ENCODE measurements around the gene EIF4E1B.

Gene EIF4E1B

DNA sequence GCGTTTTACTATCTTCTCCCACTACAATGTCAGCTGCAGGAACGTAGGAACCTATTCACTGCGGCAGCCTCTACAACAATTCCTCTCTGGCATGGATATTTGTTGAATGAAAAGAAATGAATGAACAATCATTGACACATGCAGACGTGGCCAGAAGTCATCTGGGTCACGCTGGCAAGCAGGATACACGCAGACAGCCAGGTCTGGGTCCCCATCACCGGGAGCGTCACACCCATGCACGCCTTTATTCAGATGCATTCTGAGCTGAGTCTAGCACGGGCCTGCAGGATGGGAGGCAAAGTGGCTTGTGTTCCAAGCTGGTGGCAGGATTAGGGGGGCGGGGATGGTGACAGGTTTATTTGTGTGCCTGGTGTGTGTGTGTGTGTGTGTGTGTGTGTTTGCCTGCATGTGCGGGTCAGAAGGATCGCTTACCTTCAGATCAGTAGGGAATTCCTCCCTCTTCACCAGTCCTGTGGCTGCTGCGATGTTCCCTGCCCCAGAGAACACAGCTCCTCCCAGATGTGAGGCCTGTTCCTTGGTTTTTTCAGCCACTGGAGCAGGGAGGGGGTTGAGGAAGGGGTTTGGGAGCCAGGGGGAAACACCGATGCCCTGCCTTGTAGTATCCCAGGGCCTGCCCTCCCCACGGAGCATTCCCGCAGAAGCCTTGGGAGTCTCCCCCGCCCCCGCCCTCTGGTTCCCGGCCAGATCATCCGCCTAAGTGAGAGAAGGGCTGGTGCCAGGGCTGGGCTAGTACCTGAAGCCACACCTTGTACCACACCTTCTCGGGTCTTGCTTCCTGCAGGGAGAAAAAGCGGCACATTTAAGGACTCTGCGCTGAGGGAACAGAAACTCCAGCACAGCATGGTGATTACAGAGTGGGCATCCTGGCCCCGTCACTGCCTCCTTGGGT lies 4.3 kb upstream of the EIF4E1B start:
- DNase-seq: no peak

DNA sequence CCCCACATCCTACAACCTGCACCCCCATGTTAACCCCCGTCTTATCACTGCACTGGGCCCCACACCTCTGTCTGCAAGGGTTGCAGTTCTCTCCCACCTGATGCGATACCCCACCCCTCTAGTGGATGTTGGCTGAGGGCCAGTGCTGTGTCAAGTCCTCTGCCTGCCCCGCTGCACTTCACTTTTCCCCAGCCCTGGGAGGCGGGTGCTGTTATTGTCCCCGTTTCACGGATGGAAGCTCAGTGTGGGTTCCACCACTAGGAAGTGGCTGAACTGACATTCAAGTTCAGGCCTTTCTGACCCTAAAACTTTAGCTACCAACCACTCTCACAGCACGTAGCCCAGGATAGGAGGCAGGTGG lies 3.6 kb upstream of the EIF4E1B start:
- no peak for DNase-seq

DNA sequence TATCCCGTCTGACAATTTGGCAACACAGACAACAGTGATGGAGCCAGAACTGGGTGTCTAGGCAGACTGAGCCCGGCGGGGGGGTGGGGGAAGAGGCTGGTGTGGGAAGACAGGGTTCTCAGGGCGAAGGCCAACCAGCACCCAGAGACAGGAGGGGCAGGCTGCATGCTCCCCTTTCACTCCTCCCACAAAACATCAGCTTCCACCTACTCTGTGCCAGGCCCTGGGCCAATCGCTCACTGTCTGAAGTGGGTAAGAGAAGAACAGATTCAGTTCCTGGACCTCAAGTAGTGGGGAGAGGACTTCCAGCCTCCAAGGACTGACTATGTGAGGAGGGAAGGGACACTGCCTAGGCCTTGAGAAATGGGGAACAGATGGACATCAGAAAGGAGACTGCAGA lies 2.9 kb upstream of the EIF4E1B start:
- DNase-seq: peak in 1 of 58 donors; percentile 22

DNA sequence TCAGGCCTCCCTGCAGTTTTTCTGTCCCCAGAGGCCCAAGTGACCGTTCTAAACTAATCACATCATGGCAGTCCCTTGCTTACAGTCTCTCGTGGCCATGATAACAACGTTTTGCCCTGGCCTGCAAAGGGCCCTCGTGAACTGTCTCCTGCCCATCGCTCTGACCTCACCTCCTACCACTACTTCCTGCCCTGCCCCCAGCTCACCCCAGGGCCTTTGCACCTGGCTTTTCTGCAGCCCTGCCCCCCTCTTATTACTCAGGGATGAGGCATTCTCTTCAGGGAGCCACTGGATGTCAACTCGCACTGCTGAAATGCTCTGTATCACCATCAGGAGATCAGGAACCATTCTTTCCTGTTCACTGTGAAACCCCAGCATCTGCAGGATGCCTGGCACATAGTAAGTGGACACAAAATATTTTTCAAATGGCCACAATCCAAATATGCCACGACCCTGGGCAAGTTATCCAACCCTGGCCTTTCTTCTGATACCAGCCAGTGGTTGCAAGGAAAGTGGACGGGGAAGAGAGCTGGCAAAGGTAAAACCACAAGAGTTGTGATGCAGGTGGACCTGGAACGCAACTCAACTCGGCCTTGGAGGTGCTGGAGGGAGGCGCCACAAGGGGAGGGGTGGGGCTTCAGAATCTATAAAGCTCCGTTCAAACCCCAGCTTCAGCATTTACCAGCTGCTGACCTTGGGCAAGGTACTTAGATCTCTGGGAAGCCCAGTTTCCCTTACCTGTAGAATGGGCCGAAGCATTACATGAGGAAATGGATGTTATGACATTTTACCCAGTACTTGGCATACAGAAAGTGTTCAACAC lies 1.9 kb upstream of the EIF4E1B start:
- DNase-seq: peak in 2 of 58 donors; percentile 32 to 46

DNA sequence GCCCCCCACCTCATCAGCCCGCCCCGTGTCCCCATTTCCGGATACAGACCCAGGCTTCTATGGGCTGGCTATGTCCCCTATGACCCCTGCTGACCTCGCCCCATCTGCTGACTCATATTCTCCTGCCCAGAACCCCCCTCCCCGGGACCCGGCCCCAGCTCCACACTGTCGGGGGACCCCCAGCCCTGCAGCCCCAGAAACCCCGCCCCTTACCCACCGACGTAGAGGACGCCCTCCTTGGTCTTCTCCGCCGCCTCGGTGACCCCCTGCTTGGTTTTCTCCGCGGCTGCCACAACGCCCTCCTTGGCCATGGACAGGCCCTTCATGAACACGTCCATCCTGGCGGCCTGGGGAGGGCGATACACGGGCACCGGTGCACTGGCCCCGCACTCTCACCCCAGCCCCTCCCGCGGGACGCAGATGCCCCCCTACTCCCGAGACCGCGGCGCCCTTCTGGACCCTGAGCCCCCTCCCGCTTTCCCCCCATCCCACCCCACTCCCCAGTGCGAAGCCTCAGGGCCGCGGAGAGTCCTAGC lies 1.1 kb upstream of the EIF4E1B start:
- DNase-seq: no peak

DNA sequence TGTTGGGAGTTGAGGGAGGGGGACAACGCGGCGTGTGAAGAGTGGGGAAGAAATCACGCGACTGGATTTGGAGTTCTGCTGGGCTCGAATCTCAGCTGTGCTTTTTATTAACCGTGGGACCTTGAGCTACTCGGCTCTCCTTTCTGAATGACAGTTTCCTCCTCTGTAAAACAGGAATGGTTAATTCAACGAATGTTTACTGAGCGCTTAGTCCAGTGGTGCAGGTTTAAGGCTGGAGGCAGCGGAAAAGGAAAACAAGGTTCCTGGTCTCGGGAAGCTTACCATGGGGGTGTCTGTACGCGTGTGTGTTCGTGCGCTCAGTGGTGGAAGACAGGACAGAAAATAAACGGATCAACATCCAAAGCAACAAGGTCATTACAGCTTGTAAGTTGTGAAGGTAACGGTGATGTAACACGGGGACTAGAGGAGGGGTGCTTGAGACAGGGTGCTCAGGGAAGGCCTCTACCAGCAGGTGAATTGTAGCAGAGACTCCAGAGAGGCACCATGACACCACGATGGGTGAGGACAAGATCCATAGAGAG lies 277 bp downstream of the EIF4E1B start:
- no peak for DNase-seq

DNA sequence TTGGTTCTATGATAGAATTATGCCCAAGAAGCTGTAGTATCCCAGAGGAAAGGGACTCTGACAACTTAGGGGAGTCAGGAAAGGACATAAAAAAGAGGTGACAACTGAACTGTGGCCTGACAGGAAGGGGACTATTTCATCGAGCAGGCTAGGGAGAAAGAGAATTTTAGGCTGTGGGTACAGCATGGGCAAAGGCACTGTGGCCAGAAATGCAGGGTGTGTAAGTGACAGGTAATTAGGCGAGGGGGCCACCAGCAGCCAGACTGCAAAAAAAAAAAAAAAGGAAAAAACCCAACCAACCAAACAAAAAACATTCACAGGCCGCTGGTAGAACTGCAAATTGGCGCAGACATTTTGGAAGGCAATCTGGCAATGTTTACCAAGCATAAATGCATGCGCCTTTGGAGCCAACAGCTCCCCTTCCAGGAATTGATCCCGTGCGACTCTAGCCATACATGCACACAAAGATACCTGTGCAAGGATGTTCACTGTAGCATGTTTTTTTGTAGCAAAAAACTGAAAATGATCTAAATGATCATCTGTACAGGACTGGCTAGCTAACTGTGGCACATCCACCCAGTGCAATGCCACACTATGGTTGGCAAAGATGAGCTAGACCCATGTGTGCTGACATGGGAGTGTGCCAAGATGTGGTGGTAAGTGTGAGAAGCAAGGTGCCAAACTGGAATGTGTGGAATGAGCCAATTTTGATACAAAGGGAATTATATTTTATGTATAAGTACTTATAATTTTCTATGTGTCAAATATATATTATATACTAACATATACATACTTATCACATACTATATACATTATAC lies 1.1 kb downstream of the EIF4E1B start:
- no peak for DNase-seq

DNA sequence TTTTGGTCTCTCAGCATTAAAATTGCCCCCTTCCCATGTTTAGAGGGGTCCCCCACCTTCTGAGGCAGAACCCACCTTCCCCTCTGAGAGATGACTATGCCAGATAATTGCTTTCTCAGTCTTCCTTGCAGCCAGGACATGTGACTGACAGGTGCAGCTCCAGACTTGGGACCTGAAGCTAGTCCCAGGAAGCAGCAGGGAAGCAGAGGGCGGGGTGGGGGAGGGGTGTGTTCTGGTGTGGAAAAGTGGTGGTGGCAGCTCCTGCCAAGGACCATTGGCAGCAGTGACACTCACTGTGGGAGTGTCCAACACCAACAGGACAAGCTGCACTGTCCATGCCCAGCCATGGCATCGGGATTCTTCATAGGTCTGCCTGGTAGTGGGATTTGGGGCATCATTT lies 2.3 kb downstream of the EIF4E1B start:
- no peak for DNase-seq

DNA sequence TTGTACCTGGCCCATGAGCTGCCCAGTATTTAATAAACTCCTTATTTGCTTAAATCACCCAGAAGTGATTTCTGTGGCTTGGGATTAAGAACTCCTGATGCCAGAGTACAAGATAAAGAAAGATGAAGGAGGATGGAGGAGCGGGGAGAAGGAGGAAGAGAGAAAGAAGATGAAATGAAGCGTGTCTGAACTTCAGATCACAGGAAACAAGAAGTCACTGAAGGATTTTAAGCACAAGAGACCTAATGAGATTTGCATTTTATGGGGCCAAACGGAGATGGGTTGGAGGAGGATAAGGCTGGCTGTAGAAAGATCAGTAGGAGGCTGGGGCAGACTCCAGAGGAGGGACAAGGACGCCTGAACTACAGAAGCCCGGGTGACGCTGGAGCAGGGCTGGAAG lies 3.1 kb downstream of the EIF4E1B start:
- no peak for DNase-seq

DNA sequence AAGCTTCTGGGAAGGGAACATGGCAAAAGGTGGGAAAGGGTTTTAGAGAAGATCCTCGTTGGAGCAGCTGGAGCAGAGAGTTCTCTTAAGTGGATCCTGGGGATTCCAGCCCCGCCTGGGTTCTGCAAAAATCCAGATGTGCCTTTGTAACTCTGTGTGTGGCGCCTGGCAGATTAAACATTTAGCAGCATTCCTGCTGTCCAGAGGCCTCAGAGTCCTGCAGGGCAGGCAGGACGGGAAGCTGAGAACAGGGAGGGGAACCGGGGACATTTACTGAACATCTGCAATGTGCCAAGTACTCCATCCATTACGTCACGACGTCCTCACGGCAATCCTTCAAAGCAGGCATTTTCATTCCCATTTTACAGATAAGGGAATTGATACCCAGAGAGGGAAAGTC lies 6.0 kb downstream of the EIF4E1B start:
- DNase-seq: no peak

DNA sequence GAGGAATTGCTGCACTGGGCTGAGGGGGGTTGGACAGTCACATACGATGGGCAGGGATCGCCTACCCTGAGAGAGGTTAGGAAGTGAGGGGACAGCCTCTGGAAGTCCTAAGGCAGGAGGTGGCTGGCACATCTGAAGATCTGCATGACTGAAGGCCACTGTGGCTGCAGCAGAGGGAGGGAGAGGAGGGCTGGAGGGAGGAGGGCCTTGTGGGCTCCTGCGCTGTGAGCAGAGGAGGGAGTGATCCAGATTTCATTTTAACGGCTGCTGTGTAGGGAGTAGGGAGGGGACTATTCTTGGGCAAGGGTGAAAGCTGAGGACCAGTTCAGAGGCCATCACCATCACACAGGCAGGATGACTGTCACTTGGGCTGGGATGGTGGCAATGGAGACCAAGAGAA lies 7.1 kb downstream of the EIF4E1B start:
- no peak for DNase-seq

DNA sequence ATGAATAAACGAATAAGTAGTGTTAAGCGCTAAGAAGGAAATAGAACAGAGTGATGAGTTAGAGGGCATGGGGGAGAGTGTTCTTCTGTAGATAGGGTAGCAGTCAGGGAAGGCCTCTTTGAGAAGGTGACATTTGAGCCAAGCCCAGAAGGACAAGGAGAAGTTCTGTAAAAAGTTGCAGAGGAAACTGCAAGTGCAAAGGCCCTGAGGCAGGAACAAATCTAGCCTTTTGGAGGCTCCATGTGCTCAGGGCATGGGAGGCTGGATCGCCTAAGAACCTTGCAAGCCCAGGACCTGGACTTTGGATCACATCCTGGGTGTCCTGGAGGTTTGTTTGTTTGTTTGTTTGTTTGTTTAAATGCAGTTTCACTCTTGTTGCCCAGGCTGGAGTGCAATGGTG lies 8.0 kb downstream of the EIF4E1B start:
- DNase-seq: no peak

DNA sequence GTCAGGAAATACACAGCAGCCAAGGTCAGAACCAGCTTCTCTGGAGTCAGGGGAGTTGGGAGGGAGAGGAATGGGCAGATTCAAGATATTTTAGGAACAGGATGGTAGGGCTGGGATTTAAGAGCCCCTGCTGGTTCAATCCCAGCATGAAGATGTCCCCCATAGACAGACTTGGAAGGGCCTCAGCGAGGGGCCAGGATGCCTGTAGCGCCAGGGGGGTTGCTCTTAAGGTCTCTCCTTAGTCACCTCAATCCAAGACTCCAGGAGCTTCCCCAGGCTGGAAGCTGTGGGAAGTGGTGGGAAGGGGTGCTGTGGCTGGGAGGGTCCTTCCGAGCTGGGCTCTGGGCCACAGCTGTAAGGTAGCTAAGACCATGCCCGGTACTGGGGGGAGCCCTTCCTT lies 8.7 kb downstream of the EIF4E1B start:
- DNase-seq: no peak

DNA sequence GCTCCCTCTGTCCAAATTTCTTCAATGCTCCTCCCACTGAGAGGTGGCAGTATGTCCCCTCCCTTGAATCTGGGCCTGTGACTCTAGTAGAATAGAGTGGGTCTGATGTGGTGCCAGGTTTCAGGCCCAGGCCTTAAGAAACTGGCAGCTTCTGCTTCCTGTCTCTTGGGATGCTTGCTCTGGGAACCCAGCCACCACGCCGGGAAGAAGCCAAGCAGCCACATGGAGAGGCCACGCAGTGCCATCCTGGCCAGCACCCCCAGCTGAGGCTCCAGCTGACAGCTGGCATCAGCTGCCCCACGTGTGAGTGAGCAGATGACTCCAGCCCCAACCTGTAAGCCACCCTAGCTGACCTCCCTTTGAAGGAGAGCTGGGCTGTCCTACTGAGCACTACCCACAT lies 9.5 kb downstream of the EIF4E1B start:
- DNase-seq: peak in 53 of 58 donors; percentile 26 to 91 (median 72)

DNA sequence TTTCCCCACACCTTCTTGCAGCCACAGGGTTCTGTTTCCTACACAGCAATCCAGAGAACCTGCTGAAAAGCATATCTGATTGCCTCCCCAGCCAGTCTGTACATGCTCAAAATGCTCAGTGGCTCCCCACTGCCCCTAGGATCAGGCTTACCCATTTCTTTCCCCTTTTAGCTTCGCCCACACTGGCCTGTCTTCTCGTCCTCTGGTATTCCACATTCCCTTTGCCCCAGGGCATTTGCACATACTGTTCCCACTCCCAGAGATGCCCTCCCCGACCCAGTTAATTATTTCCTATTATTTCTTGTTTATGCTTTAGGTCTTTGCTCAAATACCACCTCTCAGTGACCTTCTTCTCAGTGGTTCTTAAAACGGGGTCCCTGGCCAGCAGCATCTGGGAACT lies 10.1 kb downstream of the EIF4E1B start:
- DNase-seq: no peak

DNA sequence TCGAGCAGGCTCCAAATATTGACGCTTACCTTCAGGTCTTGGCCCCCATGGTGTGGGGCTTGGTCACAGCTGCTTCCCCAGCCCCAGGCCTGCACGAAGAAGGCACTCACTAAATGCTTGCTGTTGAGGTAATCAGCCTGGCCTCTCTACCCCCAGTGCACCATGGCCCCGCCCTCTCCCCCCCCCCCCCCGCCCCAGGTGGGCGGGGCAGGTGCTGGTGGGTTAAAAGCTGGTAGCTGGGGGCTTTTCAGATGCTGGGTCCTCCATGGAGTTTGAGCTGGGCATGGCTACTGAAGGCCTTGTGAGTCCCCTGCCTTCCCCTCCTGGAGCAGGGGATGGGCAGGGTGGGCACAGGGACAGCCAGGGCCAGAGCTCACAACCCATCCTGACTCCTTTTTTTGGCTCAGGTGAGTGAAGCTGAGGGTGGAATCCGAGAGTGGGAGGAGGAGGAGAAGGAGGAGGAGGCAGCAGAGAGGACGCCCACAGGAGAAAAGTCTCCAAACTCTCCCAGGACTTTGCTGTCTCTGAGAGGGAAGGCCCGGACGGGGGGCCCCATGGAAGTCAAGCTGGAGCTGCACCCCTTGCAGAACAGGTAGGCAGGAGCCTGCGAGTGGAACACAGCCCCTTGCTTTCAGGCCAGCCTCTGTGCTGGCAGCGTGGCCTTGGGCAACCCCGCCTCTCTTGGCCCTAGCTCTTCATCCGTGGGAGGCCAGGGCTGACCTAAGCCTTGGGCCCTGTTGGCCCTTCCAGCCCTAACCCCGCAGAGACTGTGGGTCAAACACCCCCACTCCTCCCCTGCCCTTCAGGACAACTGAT lies 12.4 kb downstream of the EIF4E1B start:
- no peak for DNase-seq

DNA sequence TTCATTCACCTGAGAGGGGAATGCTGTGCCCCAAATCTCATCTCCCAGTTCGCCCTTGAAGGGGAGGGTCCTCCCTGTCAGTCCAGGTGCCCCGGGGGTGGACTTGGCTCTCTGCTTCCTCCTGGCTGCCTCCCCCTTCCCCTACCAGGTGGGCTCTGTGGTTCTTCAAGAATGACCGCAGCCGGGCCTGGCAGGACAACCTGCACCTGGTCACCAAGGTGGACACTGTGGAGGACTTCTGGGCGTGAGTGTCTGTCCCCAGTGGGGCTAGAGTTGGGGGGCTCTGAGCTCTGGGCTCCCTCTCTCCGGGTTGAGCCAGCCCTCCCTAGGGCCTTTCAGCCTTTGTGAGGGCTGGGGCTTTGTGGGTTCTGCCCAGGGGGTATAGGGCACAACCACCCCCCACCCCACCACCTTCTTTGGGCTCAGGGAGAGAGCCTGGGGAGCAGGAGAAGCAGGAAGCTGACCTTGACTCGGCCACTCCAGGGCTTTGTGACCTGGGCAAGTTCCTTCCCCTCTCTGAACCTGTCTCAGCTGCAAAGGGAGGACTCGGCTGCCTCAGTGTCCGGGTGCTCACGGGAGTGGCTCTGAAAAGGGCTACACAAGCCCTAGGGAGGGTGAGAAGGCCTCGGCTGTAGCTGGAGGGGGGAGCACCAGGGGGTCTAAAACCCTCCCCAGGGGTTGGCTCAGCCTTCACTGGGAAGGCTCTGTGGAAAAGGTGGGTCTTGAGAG lies 13.2 kb downstream of the EIF4E1B start:
- no peak for DNase-seq

DNA sequence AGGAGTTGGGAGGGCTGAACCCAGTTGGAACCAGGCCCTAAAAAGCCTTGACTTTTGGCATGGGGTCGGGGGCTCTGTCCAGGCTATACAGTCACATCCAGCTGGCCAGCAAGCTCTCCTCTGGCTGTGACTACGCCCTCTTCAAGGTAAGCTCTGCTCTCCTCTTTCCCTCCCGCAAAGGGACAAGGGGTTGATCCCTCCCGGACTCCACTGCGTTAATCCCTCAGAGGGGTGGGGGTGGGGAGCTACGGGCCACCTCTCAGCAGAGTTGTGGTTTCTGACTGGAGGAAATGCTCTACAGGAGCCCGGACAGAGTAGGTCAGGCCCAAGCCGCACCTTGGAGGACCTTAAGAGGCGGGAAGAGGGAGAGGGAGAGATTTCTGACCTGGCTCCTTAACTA lies 13.8 kb downstream of the EIF4E1B start:
- DNase-seq: no peak

DNA sequence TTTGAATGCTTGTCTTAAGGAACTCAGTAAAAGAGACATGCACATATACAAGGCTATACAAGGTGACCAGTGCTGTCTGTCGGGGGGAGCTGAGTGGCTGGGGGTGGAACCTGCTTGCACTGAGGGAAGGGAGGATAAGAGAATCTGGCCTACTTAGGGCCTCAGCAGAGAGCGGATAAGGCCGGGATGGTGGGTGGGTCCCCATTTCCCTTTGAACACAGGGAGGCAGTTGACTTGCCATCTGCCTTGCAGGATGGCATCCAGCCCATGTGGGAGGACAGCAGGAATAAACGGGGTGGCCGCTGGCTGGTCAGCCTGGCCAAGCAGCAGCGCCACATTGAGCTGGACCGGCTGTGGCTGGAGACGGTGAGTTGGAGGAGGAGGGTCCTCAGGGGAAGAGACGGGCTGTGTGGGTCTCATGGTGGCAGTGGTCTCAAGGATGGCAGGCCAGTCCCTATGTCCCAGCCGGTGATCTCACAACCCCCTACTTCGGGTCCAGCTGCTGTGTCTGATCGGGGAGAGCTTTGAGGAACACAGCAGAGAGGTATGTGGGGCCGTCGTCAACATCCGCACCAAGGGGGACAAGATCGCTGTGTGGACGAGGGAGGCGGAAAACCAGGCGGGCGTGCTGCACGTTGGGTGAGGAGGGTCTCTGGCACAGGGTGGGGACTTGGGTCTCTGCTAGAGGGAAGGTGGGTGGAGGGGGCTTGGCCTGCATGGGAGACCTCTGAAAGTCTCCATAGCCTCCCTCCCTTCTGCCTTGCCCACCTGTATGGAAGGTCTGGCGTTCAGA lies 14.6 kb downstream of the EIF4E1B start:
- DNase-seq: peak in 2 of 58 donors; percentile 23 to 44
